Activated naive CD8-positive, alpha-beta T cell treated with anti-CD3 and anti-CD28 coated beads for 36 hours (primary cell): Measurements from ENCODE around the gene GPR107. TPM values are rescaled to one million over a fixed set of nuclear protein-coding genes. Genes with fewer than 3 reads are reported as not detected.
A peak's percentile ranks its signal among the peaks of the same experiment; 100 is the strongest.

Experiments
- DNase-seq: peaks from one replicate; pipeline ENCODE4 v3.0.0; 2021
- H3K27ac Mint-ChIP-seq: one replicate; pipeline ENCODE4 v1.8.0; 2022; ENCODE audit warnings: mild to moderate bottlenecking, moderate library complexity, mixed read lengths
- H3K27me3 Mint-ChIP-seq: one replicate; pipeline ENCODE4 v1.8.0; 2022; ENCODE audit warnings: mild to moderate bottlenecking, mixed read lengths
- H3K36me3 Mint-ChIP-seq: one replicate; pipeline ENCODE4 v1.8.0; 2021; ENCODE audit warnings: mild to moderate bottlenecking, mixed read lengths
- H3K4me1 Mint-ChIP-seq: one replicate; pipeline ENCODE4 v1.8.0; 2021; ENCODE audit warnings: mixed read lengths
- H3K4me3 Mint-ChIP-seq: one replicate; pipeline ENCODE4 v1.8.0; 2022; ENCODE audit warnings: mild to moderate bottlenecking, moderate library complexity, mixed read lengths
- H3K9me3 Mint-ChIP-seq: one replicate; pipeline ENCODE4 v1.8.0; 2022; ENCODE audit warnings: mixed read lengths
- total RNA-seq, 2 experiments: library from RNA; stranded (reverse); gene quantifications; one replicate each; pipeline ENCODE4 v1.2.3, GENCODE V29; 2021

GPR107 gene
- total RNA-seq, 2 experiments from 2014 or later: 17.7 to 19.4 TPM

DNA sequence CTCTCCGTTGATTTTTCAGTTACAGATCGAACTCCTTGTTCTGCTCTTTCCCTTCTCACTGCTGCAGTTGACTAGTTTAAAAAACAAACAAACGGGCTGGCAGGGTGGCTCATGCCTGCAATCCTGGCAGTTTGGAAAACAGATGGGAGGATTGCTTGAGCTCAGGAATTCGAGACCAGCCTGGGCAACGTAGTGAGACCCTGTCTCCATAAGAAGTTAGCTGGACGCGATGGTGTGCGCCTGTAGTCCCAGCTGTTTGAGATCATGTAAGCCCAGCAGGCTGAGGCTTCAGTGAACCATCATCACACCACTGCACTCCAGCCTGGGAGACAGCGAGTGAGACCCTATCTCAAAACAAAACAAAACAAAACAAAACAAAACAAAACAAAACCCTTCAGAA lies 67.1 kb downstream of the GPR107 start:
- Mint-ChIP-seq H3K9me3 (no peaks in the 10 kb centered on the region), H3K27me3 (no peaks in the 10 kb centered on the region), H3K36me3 (peaks cover 8% of the 10 kb centered on the region), H3K4me1 (peaks cover 2% of the 10 kb centered on the region), H3K4me3 (no peak overlapping the region), H3K27ac (peak overlapping the region; percentile 18)
- DNase-seq: no peak

DNA sequence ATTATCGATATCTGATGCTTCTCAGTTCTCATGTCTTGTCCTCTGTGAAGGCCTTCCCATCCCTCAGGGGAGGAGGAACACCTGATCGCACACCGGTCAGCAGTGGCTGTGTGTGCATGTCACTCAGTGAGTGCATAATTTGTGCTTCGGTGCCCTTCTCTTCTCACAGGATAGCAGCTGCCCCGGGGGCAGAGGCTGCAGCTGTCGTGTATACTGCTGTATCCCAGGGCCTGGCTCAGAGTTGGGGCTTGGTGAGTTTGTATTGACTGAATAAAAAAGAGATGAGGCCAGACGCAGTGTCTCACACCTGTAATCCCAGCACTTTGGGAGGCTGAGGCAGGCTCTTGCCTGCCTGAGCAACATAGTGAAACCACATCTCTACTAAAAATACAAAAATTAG lies 68.8 kb downstream of the GPR107 start:
- H3K36me3 Mint-ChIP-seq: peaks cover 19% of the 10 kb centered on the region
- H3K9me3 Mint-ChIP-seq: no peaks in the 10 kb centered on the region
- H3K27ac Mint-ChIP-seq: no peak overlapping the region
- peaks cover 14% of the 10 kb centered on the region for H3K4me1 Mint-ChIP-seq
- H3K27me3 Mint-ChIP-seq: no peaks in the 10 kb centered on the region
- H3K4me3 Mint-ChIP-seq: no peak overlapping the region
- DNase-seq: no peak

DNA sequence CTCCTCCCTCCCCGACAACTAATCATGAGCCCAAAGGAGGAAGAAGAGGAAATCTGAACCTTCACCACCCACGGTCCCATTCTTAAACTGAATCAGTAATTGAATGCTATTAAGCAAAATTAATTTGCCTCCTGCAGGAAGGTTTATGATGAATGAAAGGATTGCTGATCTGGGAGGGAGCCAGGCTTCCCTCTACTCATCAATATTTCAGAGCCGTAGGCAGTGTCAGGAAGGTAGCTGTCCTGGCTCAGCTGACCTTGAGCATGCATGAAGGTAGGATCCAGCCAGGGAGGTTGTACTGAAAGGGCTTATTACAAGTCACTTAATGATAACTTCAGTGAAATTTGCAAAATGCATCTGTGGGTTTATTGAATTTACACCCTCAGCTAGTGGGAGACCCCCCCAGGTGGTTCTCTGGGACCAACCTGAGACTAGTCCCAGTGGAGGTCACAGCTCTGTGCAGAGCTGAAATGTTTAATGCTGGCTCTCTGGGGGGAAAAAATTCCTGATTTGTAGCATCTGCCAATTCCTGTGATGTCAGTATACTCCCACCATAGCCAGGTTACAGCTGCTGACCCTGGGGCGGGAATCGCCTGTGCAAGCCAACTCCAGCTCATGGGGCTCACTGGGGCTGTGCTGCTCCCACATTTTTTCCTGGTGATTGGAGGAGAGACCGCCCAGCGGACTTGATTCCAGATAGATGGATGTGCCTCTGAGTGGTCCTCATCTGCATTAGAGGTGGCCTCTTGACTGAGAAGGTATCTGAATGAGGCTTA lies 70.6 kb downstream of the GPR107 start:
- H3K4me3 Mint-ChIP-seq: no peak overlapping the region
- H3K27ac Mint-ChIP-seq: no peak overlapping the region
- no peaks in the 10 kb centered on the region for H3K27me3 Mint-ChIP-seq
- peaks cover 28% of the 10 kb centered on the region for H3K36me3 Mint-ChIP-seq
- no peaks in the 10 kb centered on the region for H3K9me3 Mint-ChIP-seq
- peaks cover 28% of the 10 kb centered on the region for H3K4me1 Mint-ChIP-seq
- no peak for DNase-seq

DNA sequence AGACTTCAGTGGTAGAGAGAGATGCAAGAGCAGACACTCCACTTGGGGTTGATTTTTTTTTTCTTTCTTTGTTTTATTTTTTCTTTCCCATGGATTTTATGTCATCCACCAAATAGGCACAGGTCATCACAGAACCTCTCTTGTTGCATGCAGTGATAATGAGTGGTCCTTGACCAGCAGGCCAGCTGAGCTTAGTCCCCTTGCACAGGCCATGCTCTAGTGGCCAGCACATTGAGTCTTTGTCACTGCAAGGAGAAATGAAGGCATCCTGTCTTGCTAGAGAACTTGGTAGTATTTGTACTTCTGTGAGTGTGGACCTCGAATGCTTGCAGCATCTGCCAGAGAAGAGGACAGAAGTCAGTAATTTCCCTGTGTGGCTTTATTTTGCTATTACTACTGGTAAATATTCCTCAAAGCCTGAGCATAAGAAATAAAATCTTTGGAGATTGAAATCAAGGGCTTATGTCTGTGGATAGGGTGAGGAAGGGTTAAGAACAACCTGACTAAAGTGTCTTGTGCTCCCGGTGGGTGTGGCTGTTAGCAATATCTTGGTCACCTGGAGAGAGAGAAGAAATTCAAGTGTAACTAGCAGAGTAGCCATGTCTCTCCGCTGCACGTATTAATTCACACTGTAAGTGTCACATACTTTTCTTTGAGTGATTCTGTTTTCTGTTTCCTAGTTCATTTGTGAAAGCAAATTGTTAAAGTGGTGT lies 73.2 kb downstream of the GPR107 start:
- H3K27ac Mint-ChIP-seq: peak overlapping the region; percentile 54
- H3K36me3 Mint-ChIP-seq: peaks cover 42% of the 10 kb centered on the region
- H3K9me3 Mint-ChIP-seq: no peaks in the 10 kb centered on the region
- peaks cover 52% of the 10 kb centered on the region for H3K4me1 Mint-ChIP-seq
- no peaks in the 10 kb centered on the region for H3K27me3 Mint-ChIP-seq
- no peak for DNase-seq
- no peak overlapping the region for H3K4me3 Mint-ChIP-seq

DNA sequence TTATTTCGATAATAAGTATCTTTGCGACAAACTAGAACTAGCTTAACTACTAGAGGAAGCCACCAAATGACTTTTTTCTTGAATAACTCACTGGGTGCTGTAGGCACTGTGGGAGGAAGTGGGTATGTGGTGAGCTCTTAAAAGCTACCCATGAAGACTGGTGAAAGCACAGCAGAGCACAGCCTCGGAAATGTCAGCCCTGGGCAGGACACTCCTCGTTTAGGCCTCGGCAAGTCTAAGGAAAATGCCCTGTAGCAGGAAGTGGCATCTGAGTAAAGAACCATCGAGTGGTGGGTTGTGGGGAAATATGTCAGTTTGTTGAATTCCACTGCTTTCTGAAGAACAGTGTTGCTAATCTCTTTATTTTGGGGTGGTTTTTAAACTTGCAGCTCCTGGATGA lies 74.5 kb downstream of the GPR107 start:
- H3K4me1 Mint-ChIP-seq: peaks cover 54% of the 10 kb centered on the region
- H3K4me3 Mint-ChIP-seq: peak overlapping the region; percentile 76
- peak overlapping the region; percentile 99 for H3K27ac Mint-ChIP-seq
- H3K9me3 Mint-ChIP-seq: no peaks in the 10 kb centered on the region
- H3K27me3 Mint-ChIP-seq: no peaks in the 10 kb centered on the region
- H3K36me3 Mint-ChIP-seq: peaks cover 42% of the 10 kb centered on the region
- peak; percentile 73 for DNase-seq

DNA sequence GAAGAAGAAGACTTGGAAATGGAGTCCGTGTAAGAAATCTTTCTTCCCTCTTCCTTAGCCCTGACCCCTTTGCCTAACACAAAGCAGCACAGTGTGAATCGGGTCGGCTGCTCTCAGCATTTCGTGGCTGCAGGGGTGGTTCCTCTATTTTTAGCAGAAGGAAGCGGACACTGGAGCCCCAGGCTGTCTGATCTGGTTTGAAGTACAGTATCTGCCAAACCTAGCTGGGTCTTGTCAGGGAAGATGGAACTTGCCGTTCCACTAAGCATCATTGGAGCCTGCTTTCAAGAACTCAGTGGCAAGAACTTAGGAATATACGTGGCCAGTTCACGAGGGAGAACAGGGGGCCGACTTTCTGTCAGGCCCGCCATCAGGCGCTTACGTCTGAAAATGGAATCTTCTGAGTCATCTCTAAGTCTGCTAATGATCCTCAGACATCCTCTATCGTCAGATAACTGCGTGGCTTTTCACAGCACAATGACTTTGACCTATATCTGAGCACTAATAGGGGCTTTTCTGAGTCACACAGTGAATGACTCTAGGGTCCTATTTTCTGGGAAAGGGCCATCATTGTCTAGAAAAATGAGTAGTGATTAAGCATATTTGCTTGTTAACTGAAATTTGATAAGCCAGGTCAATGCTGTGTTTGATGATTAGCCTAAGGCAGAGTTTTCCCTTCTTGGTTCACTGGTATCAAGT lies 75.2 kb downstream of the GPR107 start:
- Mint-ChIP-seq H3K36me3 (peaks cover 46% of the 10 kb centered on the region), H3K4me1 (peaks cover 56% of the 10 kb centered on the region)

DNA sequence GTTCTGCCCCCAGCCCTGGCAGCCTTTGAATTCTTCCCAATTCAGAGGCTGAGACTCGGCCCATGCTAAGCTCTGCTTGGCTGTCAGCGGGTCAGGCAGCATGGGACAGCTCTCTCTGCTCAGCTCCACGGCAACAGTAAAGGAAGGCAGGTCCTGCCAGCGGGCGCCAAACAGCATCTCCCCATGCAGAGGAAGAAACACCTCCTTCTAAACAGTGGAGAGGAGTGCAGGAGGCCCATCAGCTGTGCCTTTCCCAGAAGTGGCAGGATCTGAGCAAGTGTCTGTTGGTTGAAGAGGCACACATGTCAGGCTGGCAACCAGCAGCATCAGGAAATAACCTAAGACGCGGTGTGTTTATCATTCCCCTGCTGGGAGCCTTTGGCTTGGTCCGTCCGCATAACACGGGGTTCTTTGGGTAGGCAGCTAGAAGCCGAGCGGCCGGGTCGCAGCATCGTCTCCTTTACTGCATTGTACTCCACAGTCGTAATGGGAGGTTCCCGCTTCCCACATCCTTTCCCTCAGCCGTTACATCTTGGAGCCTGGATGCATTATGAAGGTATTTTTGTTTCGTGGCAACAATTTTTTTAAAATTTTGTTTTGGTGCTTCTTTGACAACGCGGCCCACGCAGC lies 75.8 kb downstream of the GPR107 start:
- H3K4me3 Mint-ChIP-seq: peak overlapping the region; percentile 76
- no peaks in the 10 kb centered on the region for H3K27me3 Mint-ChIP-seq
- peaks cover 56% of the 10 kb centered on the region for H3K4me1 Mint-ChIP-seq
- DNase-seq: peak; percentile 27
- no peaks in the 10 kb centered on the region for H3K9me3 Mint-ChIP-seq
- H3K36me3 Mint-ChIP-seq: peaks cover 46% of the 10 kb centered on the region
- H3K27ac Mint-ChIP-seq: peak overlapping the region; percentile 99

More for the DNA sequence above, 75.2 kb downstream of the GPR107 start:
- no peaks in the 10 kb centered on the region for H3K27me3 Mint-ChIP-seq
- DNase-seq: peak; percentile 69
- H3K9me3 Mint-ChIP-seq: no peaks in the 10 kb centered on the region
- peak overlapping the region; percentile 99 for H3K27ac Mint-ChIP-seq
- H3K4me3 Mint-ChIP-seq: peak overlapping the region; percentile 76

DNA sequence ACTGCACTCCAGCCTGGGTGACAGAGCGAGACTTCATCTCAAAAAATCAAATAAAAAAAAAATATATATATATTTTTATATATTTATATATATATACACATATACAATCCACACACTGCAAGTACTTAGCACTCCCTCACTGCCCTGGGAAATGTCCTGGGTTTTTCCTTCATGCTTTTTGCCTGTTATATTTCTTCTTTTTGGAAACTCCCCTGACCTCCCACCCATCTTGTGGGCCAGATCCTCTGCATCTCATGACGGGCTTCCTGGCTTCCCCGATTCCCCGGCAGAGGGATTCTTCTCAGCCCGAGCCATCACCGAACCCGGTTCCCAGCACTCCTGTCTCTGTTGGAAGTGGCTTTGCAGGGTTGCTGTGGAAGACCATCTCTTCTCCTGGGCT lies 79.0 kb downstream of the GPR107 start:
- H3K4me1 Mint-ChIP-seq: peaks cover 53% of the 10 kb centered on the region
- no peak for DNase-seq
- H3K9me3 Mint-ChIP-seq: no peaks in the 10 kb centered on the region
- no peak overlapping the region for H3K27ac Mint-ChIP-seq
- H3K27me3 Mint-ChIP-seq: no peaks in the 10 kb centered on the region
- no peak overlapping the region for H3K4me3 Mint-ChIP-seq
- H3K36me3 Mint-ChIP-seq: peaks cover 59% of the 10 kb centered on the region

DNA sequence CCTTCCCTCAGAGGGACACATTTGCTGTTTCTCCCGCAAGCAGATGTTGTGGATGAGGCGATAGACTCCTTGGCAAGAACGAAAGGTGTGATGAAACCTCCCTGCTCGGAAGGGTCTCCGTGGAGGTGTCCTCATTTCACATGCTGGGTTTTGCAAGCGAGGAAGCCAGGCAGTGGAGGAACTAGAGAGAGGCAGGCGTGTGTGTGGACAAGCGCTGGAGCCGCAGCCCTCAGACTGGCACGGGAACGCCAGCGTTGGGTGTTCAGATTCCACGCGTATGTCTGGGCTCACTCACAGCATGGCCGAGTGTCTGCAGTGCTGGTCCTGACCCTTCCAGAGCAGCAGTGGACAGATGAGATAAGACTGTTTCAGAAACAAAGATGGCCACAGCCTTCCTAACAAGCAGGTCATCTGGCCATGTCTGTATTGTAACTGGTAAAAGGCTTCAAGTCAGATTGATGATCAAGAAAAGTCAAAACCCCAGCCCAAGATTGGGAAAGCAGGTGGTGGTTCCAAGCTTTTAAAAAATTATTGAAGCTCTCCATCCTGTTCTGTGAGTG lies 83.5 kb downstream of the GPR107 start:
- Mint-ChIP-seq H3K27me3 (no peaks in the 10 kb centered on the region), H3K36me3 (peaks cover 41% of the 10 kb centered on the region), H3K27ac (no peak overlapping the region), H3K4me1 (peaks cover 52% of the 10 kb centered on the region), H3K9me3 (no peaks in the 10 kb centered on the region), H3K4me3 (no peak overlapping the region)
- DNase-seq: no peak

DNA sequence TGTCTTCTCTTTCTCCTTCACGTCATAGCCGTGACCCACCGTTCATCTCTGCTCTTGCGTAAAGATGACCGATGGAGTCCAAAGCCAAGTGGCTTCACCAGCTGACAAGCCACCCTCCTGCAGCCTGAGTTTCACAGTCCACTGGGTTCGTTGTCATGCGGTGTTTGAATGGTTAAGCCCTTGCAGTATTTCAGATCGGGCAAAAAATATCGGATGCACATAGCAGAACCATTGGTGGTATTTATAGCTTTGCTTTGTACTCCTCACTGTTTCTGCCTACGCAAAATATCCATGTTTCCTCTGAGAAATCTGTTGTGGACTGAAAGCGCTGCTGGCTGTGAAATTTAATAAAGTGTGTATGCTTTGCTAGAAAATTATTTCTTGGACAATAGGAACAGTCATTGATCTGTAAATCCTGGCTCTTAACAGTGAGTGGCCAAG lies 84.0 kb downstream of the GPR107 start:
- Mint-ChIP-seq H3K36me3 (peaks cover 41% of the 10 kb centered on the region), H3K4me3 (no peak overlapping the region), H3K4me1 (peaks cover 54% of the 10 kb centered on the region)

DNA sequence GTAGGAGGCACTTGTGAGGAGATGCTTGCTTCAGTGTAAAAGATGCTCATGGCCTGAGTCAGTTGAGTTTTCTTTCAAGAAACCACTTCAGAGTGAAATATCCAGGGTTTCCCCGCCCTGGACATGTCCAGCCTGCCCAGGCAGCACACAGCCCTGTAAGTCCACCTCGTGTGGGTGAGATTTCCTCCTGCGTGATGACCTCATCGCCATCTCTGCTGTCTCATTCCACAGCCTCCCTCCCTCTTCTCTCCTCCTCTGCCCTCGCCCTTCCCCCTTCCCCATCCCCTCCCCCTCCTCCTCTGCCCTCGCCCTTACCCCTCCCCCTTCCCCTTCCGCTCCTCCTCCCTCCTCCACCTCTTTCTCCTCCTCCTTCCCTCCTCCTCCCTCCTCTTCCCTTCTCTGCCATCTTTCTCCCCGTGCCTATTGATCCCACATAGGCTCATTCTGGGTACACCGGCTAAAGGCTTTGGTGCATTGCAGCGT lies 84.5 kb downstream of the GPR107 start:
- no peak for DNase-seq

More for the DNA sequence above, 84.0 kb downstream of the GPR107 start:
- no peak for DNase-seq
- H3K27me3 Mint-ChIP-seq: no peaks in the 10 kb centered on the region
- H3K9me3 Mint-ChIP-seq: no peaks in the 10 kb centered on the region
- H3K27ac Mint-ChIP-seq: no peak overlapping the region

DNA sequence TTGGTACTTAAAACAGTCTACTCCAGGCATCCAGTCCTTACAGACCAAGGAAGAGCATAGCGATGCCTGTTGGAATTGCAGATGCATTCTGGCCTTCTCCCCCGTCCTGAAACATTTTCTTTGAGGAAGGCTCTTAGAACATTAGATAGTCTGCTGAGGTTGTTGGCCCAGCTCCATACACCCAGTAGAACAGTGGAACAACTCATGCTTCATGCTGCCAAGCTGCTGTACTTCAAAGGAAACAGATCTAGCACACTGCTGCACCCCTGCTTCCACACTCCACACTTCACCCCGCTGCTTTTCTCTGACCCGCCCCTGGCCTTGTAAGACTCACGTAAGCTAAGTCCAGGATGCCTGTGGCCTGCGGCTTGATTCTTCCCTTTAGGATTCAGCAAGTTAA lies 85.1 kb downstream of the GPR107 start:
- H3K27ac Mint-ChIP-seq: no peak overlapping the region
- peaks cover 58% of the 10 kb centered on the region for H3K4me1 Mint-ChIP-seq
- H3K9me3 Mint-ChIP-seq: no peaks in the 10 kb centered on the region
- peaks cover 38% of the 10 kb centered on the region for H3K36me3 Mint-ChIP-seq
- peaks cover 5% of the 10 kb centered on the region for H3K27me3 Mint-ChIP-seq
- no peak for DNase-seq
- H3K4me3 Mint-ChIP-seq: no peak overlapping the region

More for the DNA sequence above, 84.5 kb downstream of the GPR107 start:
- Mint-ChIP-seq H3K36me3 (peaks cover 41% of the 10 kb centered on the region), H3K4me3 (no peak overlapping the region), H3K9me3 (no peaks in the 10 kb centered on the region), H3K4me1 (peaks cover 56% of the 10 kb centered on the region), H3K27ac (no peak overlapping the region), H3K27me3 (no peaks in the 10 kb centered on the region)

DNA sequence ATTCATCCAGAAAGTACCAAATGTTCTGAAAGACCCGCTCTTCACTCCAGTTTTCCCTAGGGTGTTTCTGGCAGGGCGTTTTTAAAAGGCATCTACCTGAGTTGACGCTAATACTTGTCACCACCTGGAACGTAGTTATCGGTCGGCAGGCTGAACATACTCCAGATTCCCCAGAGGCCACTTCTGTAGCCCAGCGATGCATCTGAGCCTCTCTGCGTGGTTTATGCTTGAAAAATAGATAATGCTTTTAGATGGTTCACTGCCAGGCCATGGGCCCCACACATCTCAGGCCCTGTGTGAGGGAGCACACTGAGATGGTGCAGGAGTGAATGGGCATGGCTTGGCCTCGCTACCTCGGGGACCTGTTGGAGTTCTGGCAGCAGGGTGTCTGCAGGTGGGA lies 85.5 kb downstream of the GPR107 start:
- Mint-ChIP-seq H3K36me3 (peaks cover 38% of the 10 kb centered on the region), H3K4me3 (no peak overlapping the region), H3K4me1 (peaks cover 61% of the 10 kb centered on the region), H3K27me3 (peaks cover 9% of the 10 kb centered on the region), H3K9me3 (no peaks in the 10 kb centered on the region), H3K27ac (peak overlapping the region; percentile 8)
- DNase-seq: no peak

DNA sequence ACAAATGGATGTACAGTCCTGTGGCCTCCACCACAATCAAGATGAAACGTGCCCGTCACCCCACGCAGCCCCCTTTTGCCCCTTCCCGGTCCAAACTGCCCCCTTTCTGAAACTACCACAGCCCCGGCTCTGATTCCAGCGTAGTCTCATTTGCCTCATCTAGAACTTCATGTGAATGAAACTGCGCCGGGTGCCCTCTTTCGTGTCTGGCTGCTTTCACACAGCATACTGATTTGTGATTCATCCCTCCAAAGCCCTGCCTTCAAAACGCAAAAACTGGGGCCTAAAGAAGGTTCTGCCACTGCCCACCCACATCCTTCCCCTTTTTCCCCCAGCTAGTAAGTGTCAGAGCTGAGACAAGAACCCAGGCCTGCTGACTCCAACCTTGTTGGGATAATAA lies 87.0 kb downstream of the GPR107 start:
- peak overlapping the region; percentile 57 for H3K27ac Mint-ChIP-seq
- H3K27me3 Mint-ChIP-seq: peaks cover 21% of the 10 kb centered on the region
- DNase-seq: peak; percentile 56
- peaks cover 29% of the 10 kb centered on the region for H3K36me3 Mint-ChIP-seq
- peaks cover 66% of the 10 kb centered on the region for H3K4me1 Mint-ChIP-seq
- no peaks in the 10 kb centered on the region for H3K9me3 Mint-ChIP-seq
- no peak overlapping the region for H3K4me3 Mint-ChIP-seq
